NK-92 treated with Interleukin-12 subunit alpha and Interleukin-12 subunit beta, amount 100 ng/mL, for 24 hours (cell line): ENCODE data around the gene MCM10.
A peak's percentile ranks its signal among the peaks of the same experiment; 100 is the strongest.
"Not testable (repeated sequence)": the region's sequence is repeated elsewhere in the genome, so short reads cannot be mapped to it uniquely, and the experiment has no call there.

Experiments used
- DNase-seq: peaks from one replicate; lab custom pipeline; 2025; lab: John Stamatoyannopoulos, UW

The MCM10 gene

DNA sequence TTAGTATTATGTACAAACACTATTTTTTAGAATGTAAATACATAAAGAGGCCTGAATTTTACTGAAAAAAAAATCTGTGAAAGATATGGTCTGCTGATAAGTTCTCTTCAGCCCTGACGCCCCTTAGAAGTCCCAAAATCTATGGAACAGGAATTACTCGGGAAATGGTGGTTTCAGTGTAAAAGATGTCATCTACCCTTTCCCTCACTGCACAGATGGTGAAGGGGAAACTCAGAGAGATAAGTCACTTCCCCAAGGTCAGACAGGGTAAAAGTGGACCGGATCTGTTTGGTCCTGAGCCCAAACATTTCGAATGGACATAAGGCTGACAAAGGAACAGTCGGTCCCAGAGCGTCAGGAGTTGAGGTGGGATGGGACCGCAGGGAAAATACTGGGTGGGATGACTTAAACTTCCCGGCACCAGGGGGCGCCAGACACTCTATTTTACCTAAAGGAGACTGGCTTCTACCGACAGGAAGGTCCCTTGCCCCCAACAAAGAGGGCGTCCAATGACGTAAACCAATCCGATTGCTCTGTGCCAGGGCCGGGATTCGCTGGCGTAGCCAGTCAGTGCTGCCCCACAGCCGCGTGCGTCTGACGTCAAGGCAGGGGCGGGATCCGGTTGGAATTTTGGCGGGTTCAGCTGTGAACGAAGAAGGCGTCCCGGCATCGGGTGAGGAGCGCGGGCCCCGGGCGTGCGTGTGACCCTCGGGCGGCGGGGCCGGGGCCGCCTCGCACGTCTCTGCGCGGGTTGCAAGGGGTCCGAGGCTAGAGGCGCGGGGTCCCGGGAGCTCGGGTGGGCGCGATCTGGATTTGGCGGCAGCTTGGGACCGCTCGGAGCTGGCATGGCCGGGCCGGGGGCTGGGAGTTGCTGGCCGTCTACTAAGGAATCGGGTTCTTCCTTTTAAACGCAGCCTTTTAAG lies at the start of gene MCM10:
Gene MCM10 (plus strand): TSS at position 625 of the 923 bp plus-strand sequence. CDS start 2,645 bp downstream, outside the sequence.
- peak; percentile 95 for DNase-seq

DNA sequence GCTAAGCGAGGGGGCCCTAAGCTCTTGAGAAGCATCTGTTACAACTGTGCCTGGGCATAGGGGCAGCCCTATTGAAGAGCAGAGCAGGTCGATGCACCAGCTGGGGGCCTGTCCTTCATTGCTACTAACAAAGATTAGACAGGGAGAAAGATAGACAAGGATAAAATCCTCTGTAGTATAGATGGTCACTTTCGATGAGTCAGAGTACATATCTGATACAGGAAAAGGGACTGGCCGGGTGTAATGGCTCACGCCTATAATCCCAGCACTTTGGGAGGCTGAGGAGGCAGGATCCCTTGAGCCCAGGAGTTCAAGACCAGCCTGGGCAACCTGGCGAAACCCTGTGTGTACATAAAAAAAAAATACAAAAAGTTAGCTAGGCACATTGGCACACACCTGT lies 47.8 kb upstream of the MCM10 start:
- no peak for DNase-seq

GRCh38 chr10:13115832-13116803 lies 45.2 kb upstream of the MCM10 start:
- no peak for DNase-seq

- DNase-seq, result no peak
Observed at GRCh38 chr10:13117841-13118783, 43.2 kb upstream of the MCM10 start.

DNA sequence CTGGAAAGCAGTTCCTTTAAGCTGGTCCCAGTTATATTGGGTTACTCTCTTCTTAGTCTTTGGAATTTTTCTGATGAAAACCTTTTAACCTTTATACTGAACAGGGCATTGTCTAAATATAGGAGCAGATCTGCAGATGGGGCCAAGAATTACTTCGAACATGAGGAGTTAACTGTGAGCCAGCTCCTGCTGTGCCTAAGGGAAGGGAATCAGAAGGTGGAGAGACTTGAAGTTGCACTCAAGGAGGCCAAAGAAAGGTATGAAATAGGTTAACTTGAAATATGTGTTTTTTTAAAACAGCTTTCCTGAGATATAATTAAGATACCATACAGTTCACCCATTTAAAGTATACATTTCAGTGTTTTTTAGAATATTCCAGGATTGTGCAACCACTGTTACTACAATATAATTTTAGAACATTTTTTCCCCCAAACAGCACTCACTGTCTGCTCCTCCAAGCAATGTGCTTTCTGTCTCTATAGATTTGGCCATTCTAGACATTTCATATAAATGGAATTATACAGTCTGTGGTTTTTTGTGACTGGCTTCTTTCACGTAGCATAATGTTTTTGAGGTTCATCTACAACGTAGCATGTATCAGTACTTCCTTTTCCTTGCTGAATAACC lies 42.5 kb upstream of the MCM10 start:
- DNase-seq, result no peak

DNA sequence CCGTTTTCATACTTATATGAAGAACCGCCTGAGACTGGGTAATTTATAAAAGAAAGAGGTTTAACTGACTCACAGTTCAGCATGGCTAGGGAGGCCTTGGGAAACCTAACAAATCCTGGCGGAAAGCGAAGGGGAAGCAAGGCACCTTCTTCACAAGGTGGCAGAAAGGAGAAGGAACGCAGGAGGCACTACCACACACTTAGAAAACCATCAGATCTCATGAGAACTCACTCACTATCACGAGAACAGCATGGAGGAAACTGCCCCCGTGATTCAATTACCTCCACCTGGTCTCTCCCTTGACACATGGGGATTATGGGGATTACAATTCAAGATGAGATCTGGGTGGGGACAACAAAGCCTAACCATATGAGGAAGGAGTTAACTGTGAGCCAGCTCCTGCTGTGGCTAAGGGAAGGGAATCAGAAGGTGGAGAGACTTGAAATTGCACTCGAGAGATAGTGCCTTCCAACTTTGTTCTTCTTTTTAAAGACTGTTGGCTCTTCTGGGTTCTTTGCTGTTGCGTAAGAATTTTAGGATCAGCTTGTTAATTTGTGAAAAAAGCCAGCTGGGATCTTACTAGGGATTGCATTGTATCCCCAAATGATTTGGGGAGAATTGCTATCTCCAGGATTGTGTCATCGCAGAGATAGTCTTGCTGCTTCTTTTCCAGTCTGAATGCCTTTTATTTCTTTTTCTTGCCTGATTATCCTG lies 40.4 kb upstream of the MCM10 start:
- no peak for DNase-seq

DNA sequence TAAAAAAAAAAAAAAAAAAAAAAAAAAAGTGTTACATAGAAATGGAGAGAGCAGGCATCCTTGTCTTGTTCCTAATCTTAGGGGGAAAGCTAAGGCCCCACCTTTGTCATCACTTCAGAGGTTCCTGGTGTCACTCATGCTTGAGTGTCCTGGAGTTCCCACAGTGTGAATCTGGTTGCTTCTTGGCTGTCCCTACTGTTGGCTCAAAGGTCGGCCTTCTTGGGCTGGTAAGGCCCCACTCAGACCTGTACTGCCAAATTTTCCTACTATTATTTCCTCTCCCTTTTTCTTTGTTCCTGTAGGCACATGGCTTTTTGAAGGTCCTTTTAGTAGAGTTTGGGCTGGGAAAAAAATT lies 39.9 kb upstream of the MCM10 start:
- no peak for DNase-seq

- no peak for DNase-seq
Observed at GRCh38 chr10:13136651-13137050, 24.7 kb upstream of the MCM10 start.

GRCh38 chr10:13139150-13139549 lies 22.2 kb upstream of the MCM10 start:
- no peak for DNase-seq

- DNase-seq, result no peak
Observed at GRCh38 chr10:13139676-13140075, 21.7 kb upstream of the MCM10 start.

DNA sequence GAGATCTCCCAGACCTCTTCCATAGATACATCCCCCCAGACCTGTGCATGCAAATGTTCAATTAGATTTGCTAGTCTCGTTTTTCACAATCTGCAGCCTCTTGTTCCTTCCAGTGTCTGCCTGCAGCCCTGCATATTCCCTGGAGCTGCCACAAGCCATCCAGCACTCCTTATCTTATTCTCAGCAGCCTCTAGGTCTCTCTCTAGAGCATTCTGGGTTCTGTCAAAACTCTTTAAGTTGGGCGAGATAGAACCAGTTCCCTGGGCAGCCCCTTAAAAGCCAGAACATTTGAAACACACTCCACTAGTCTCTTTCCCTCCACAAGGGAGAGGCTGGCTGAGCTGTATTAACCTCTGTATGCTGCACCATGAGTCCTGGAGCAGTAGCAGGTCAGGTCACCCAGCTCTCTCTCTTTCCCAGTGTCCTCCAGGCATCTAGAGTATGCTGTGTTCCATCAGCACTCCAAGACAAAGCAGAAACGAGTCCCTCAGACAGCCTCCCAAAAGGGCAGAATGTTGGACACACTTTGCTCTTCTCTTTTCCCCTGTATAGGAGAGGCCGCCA lies 20.6 kb upstream of the MCM10 start:
- no peak for DNase-seq

DNA sequence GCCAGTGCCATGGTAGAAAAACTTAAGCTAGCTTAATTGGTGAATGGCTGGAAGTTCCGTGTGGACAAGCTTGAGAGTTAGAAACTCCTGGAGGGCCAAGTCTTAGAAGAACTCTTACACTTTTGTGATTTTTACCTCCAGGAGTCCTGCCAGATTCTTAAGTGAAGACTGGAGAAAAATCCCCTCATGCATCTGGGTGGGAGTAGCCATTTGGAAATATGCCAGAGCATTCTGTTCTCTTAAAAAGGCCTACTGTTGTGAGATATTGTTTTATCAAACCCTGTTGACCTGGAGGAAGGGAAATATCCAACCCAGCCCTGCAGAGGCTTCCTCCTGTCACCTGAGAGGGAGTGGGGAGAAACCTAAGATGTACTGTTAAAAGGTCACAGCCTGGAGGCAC lies 17.6 kb upstream of the MCM10 start:
- no peak for DNase-seq

- no peak for DNase-seq
Observed at GRCh38 chr10:13144814-13145213, 16.5 kb upstream of the MCM10 start.

DNA sequence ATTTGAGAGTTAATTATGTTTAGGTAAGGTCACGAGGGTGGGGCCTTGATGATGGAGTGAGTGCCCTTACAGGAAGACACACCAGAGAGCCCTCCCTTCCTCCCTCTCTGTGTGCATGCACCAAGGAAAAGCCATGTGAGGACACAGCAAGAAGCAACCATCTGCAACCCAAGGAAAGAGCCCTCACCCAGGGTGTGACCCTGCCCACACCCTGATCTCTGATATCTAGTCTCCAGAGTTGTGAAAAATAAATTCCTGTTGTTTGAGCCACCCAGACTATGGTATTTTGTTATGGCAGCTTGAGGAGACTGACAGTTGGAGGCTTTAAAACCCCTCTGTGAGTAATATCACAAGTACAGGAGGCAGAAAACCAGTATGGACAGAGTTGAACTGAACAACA lies 15.0 kb upstream of the MCM10 start:
- DNase-seq, result no peak

- no peak for DNase-seq
Observed at GRCh38 chr10:13147161-13147560, 14.2 kb upstream of the MCM10 start.

GRCh38 chr10:13152296-13152695 lies 9.1 kb upstream of the MCM10 start:
- no peak for DNase-seq

- not testable (repeated sequence) for DNase-seq
Observed at GRCh38 chr10:13155860-13156259, 5.5 kb upstream of the MCM10 start.

- no peak for DNase-seq
Observed at GRCh38 chr10:13158401-13158800, 3.0 kb upstream of the MCM10 start.

DNA sequence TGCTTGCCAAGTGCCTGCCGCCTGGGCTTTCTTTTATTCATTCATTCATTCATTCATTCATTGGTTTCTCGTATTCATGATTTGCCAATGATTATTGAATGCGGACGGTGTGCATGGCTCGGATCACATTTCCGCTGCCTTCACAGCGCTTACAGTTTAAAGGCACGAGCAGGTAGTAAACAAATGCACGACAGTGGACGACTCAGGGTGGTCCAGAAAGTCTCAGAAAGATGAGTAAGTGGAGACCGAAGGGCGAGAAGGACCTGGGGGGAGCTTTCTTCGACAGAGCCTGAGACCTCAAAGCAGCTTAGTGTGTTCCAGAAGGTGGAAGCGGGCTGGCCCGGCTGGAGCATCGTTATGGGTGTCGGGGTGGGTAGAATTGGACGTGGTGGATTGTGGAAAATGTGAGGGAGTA lies 506 bp downstream of the MCM10 start:
- no peak for DNase-seq

- DNase-seq, result no peak
Observed at GRCh38 chr10:13163859-13164258, 2.5 kb downstream of the MCM10 start.
